Smooth muscle cell (in vitro differentiated cells): ENCODE measurements around the gene GNG7. TPM values are rescaled to one million over a fixed set of nuclear protein-coding genes. Genes with fewer than 3 reads are reported as not detected.
A peak's percentile ranks its signal among the peaks of the same experiment; 100 is the strongest.
"Not testable (repeated sequence)": the region's sequence is repeated elsewhere in the genome, so short reads cannot be mapped to it uniquely, and the experiment has no call there.

ENCODE experiments used
- DNase-seq: peaks from one replicate; lab custom pipeline; 2025; ENCODE audit not compliant: unreplicated experiment; lab: John Stamatoyannopoulos, UW
- H2AFZ ChIP-seq: fragments of 200-600 bp; sonication (generic); 2 replicates; pipeline ENCODE4 v1.6.0; 2016; ENCODE audit warnings: antibody characterized with exemption, low read depth, mild to moderate bottlenecking
- H3F3A ChIP-seq: fragments of 200-600 bp; sonication (generic); 2 replicates; pipeline ENCODE4 v1.6.0; 2017; ENCODE audit warnings: antibody characterized with exemption, low read depth
- H3K27ac ChIP-seq: fragments of 200-600 bp; sonication (generic); 2 replicates; pipeline ENCODE4 v1.5.1; 2016; ENCODE audit warnings: low read depth, mild to moderate bottlenecking
- H3K27me3 ChIP-seq: fragments of 200-600 bp; sonication (generic); 2 replicates; pipeline ENCODE4 v1.6.1; 2016; ENCODE audit warnings: low read depth, mild to moderate bottlenecking
- H3K36me3 ChIP-seq: fragments of 200-600 bp; sonication (generic); 2 replicates; pipeline ENCODE4 v1.5.1; 2016; ENCODE audit warnings: low read depth
- H3K4me1 ChIP-seq: fragments of 200-600 bp; sonication (generic); 2 replicates; pipeline ENCODE4 v1.5.1; 2016; ENCODE audit warnings: low read depth
- H3K4me2 ChIP-seq: fragments of 200-600 bp; sonication (generic); 2 replicates; pipeline ENCODE4 v1.6.0; 2016; ENCODE audit warnings: mild to moderate bottlenecking
- H3K4me3 ChIP-seq: fragments of 200-600 bp; sonication (generic); 2 replicates; pipeline ENCODE4 v1.5.1; 2016; ENCODE audit warnings: mild to moderate bottlenecking
- H3K79me2 ChIP-seq: fragments of 200-600 bp; sonication (generic); 2 replicates; pipeline ENCODE4 v1.6.0; 2016; ENCODE audit warnings: low read depth, mild to moderate bottlenecking
- H3K9ac ChIP-seq: fragments of 200-600 bp; sonication (generic); 2 replicates; pipeline ENCODE4 v1.6.0; 2016; ENCODE audit warnings: low read depth
- H3K9me3 ChIP-seq: fragments of 200-600 bp; sonication (generic); replicated peaks from 2 replicates; pipeline ENCODE4 v1.5.1; 2016; ENCODE audit warnings: low read depth
- H4K20me1 ChIP-seq: fragments of 200-600 bp; sonication (generic); 2 replicates; pipeline ENCODE4 v1.6.0; 2016; ENCODE audit warnings: low read depth
- WGBS: methylation state at CpG from one replicate; pipeline ENCODE4 v1.1.7; 2016; ENCODE audit warnings: low lambda C conversion rate; 5-methylcytosine and 5-hydroxymethylcytosine counted together
- polyA plus RNA-seq: library from polyadenylated mRNA; unstranded; fragments of >200 nt; fragmentation: Nextera tagmentation; extraction: Ambion mirVana; gene quantifications from 2 replicates; pipeline ENCODE4 v1.2.1, GENCODE V29; 2016
- total RNA-seq: library from RNA; depleted of rRNA; stranded (reverse); fragments of >200 nt; gene quantifications from 2 replicates; pipeline ENCODE4 v1.2.3, GENCODE V29; 2014
- TF ChIP-seq, protein P1 (sequence below): fragments of 200-600 bp; sonication (generic); IDR thresholded peaks from 2 replicates; pipeline ENCODE4 v1.5.1; 2017; ENCODE audit warnings: borderline replicate concordance, mild to moderate bottlenecking, antibody characterized with exemption; ENCODE audit not compliant: insufficient read depth, poor library complexity, severe bottlenecking

GNG7 gene
- total and polyA plus RNA-seq, 2 experiments from 2014 or later: 1.7 to 2.6 TPM

DNA sequence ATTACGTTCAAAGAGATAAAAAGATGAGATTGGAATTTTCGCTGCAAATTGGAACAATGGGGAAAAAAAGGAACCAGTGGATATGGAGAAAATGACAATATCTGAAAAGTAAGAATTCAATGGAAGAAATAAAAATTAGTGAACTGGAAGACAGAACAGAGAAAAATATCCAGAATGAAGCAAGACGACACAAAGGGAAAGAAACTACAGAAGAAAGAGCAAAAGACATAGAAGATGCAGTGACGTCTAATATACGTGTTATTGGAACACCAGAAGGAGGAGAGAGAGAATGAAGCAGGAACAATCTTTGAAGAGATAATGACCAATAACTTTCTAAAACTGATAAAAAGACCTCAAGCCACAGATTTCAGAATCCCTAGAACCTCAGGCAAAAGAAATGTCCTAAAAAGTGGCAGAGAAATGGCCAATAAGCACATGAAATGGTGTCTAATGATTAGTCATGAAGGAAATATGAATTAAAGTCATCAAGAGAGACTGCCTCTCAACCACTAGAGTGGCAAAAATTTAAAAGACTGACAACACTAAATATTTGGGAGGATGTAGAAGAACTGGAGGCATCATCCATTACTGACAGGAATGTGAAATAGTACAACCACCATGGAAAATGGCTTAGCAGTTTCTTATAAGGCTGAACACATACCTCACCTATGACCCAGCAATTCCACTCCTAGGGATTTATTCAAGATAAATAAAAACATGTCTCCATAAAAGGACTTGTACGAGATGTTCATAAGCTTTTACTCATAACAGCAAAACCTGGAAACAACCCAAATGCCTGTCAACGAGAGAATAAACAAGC is 170.0 kb downstream of the GNG7 start:
- Histone ChIP-seq H3K79me2 (no peaks in the 10 kb centered on the region), H3K27me3 (no peaks in the 10 kb centered on the region), H3K9me3 (peaks cover 6% of the 10 kb centered on the region), H4K20me1 (no peaks in the 10 kb centered on the region), H3K4me1 (no peaks in the 10 kb centered on the region), H3K27ac (peak overlapping the region; percentile 59), H3K36me3 (no peaks in the 10 kb centered on the region), H3K4me2 (no peak overlapping the region), H3K9ac (no peak overlapping the region), H2AFZ (no peak overlapping the region), H3F3A (peaks cover 15% of the 10 kb centered on the region), H3K4me3 (no peak overlapping the region)
- TF ChIP-seq, protein P1, sequence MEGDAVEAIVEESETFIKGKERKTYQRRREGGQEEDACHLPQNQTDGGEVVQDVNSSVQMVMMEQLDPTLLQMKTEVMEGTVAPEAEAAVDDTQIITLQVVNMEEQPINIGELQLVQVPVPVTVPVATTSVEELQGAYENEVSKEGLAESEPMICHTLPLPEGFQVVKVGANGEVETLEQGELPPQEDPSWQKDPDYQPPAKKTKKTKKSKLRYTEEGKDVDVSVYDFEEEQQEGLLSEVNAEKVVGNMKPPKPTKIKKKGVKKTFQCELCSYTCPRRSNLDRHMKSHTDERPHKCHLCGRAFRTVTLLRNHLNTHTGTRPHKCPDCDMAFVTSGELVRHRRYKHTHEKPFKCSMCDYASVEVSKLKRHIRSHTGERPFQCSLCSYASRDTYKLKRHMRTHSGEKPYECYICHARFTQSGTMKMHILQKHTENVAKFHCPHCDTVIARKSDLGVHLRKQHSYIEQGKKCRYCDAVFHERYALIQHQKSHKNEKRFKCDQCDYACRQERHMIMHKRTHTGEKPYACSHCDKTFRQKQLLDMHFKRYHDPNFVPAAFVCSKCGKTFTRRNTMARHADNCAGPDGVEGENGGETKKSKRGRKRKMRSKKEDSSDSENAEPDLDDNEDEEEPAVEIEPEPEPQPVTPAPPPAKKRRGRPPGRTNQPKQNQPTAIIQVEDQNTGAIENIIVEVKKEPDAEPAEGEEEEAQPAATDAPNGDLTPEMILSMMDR: no peak
- WGBS: 83% methylated on average over 7 of the region's 7 CpGs
- DNase-seq: no peak

DNA sequence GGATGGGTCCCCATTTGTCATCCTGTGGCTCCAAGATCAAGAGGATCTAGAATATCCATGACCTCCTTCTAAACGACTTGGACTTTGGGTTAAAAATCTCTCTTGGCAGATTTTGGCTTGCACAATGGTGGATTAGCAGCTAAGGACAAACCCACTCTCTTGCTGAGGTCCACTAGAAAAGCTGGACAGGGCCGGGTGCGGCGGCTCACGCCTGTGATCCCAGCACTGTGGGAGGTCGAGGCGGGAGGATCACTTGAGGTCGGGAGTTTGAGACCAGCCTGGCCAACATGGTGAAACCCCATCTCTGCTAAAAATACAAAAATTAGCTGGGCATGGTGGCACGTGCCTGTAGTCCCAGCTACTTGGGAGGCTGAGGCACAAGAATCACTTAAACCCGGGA is 172.6 kb downstream of the GNG7 start:
- not testable (repeated sequence) for DNase-seq, H3K36me3 ChIP-seq, H3K9me3 ChIP-seq, H3K4me2 ChIP-seq, H3K4me1 ChIP-seq, H3K4me3 ChIP-seq, H2AFZ ChIP-seq, H3K79me2 ChIP-seq, H3K9ac ChIP-seq, H4K20me1 ChIP-seq, H3K27me3 ChIP-seq
- 91% methylated on average over 10 of the region's 10 CpGs for WGBS
- H3F3A ChIP-seq: peaks cover 11% of the 10 kb centered on the region
- H3K27ac ChIP-seq: peak overlapping the region; percentile 83

DNA sequence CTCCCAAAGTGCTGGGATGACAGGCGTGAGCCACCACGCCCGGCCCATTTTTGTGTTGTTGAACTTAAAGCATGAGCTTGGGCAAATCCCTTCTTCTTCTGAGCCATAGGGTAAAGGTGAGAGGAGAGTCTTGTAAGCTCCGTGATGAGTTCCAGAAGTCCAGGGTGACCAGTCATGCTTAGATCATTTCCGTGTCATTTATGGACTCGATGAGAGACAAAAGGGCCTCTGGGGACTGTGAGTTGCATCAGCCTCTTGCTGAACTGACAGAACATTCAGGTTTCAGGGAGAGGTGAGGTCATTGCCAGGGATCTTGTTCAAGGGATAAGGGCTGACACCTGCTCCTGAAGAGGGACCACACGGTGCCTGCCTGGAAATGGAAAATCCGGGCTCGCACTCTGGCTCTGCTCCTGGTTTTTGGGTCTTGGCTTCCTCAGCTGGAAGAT is 173.0 kb downstream of the GNG7 start:
- H3K27ac ChIP-seq: peak overlapping the region; percentile 83
- 46% methylated on average over 9 of the region's 9 CpGs for WGBS
- no peak for DNase-seq
- no peaks in the 10 kb centered on the region for H4K20me1 ChIP-seq
- peak overlapping the region; percentile 14 for H3K9ac ChIP-seq
- no peak overlapping the region for H2AFZ ChIP-seq
- no peak overlapping the region for H3K4me2 ChIP-seq
- no peaks in the 10 kb centered on the region for H3K36me3 ChIP-seq
- no peaks in the 10 kb centered on the region for H3K27me3 ChIP-seq
- no peak overlapping the region for H3K4me3 ChIP-seq
- TF ChIP-seq, protein P1: no peak
- H3K79me2 ChIP-seq: no peaks in the 10 kb centered on the region
- H3F3A ChIP-seq: peaks cover 10% of the 10 kb centered on the region
- peaks cover 6% of the 10 kb centered on the region for H3K9me3 ChIP-seq
- H3K4me1 ChIP-seq: peaks cover 8% of the 10 kb centered on the region

DNA sequence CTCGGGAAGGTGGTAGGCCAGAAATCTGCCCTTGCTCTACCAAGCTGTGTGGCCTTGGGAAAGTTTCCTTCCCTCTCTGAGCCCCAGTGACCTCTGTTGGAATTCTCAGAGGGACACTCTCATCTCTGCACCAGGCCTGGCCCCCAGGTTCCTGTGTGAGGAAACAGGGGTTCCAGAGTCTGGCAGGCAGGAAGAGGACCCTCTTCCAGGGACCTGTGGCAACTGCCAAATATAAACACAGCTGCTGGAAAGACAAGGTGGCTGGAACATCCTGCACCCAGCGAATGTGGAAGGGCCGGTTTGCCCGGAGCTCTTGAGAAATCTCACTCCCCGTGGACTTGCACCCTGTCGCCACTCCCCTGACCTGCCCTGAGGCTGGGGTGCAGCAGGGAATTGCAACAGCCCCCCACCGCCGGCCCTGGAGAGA is 173.8 kb downstream of the GNG7 start:
- Histone ChIP-seq H4K20me1 (no peaks in the 10 kb centered on the region), H3K27me3 (no peaks in the 10 kb centered on the region), H3K79me2 (no peaks in the 10 kb centered on the region), H3F3A (peaks cover 17% of the 10 kb centered on the region), H3K9me3 (no peaks in the 10 kb centered on the region), H3K27ac (peak overlapping the region; percentile 83), H3K36me3 (no peaks in the 10 kb centered on the region), H3K4me3 (no peak overlapping the region), H3K4me1 (peaks cover 12% of the 10 kb centered on the region), H2AFZ (no peak overlapping the region), H3K4me2 (no peak overlapping the region), H3K9ac (peak overlapping the region; percentile 14)
- WGBS: 79% methylated on average over 8 of the region's 8 CpGs
- no peak for DNase-seq
- TF ChIP-seq, protein P1: no peak
